Activated naive CD4-positive, alpha-beta T cell treated with anti-CD3 and anti-CD28 coated beads for 36 hours (primary cell): ENCODE data around the gene NEK11. TPM values are rescaled to one million over a fixed set of nuclear protein-coding genes. Genes with fewer than 3 reads are reported as not detected.

Source experiments
- CTCF ChIA-PET: fragments of 350-600 bp; sonication (Branson Sonifier 250); formaldehyde crosslinking; loops from one replicate; lab custom pipeline; 2021; ENCODE audit warnings: antibody characterized with exemption; lab: Charles Lee
- DNase-seq: peaks from one replicate; pipeline ENCODE4 v3.0.0-alpha.2; 2020
- H3K27ac Mint-ChIP-seq: one replicate; pipeline ENCODE4 v1.8.0; 2021; ENCODE audit warnings: mild to moderate bottlenecking, mixed read lengths
- H3K27me3 Mint-ChIP-seq: one replicate; pipeline ENCODE4 v1.8.0; 2021; ENCODE audit warnings: low read depth, mixed read lengths
- H3K36me3 Mint-ChIP-seq: one replicate; pipeline ENCODE4 v1.8.0; 2021; ENCODE audit warnings: low read depth, mixed read lengths
- H3K4me1 Mint-ChIP-seq: one replicate; pipeline ENCODE4 v1.8.0; 2021; ENCODE audit warnings: low read depth, mixed read lengths
- H3K4me3 Mint-ChIP-seq: one replicate; pipeline ENCODE4 v1.8.0; 2021; ENCODE audit warnings: mild to moderate bottlenecking, moderate library complexity, mixed read lengths
- H3K9me3 Mint-ChIP-seq: one replicate; pipeline ENCODE4 v1.8.0; 2021; ENCODE audit warnings: mixed read lengths
- intact Hi-C: fragments of 100-400 bp; cut with micrococcal nuclease; formaldehyde crosslinking; loops from one replicate; pipeline ENCODE4 v1.15.1; 2023
- total RNA-seq, 2 experiments: library from RNA; stranded (reverse); gene quantifications; one replicate each; pipeline ENCODE4 v1.2.3, GENCODE V29; 2021

The NEK11 gene
- total RNA-seq, 2 experiments from 2014 or later: 1.1 to 1.9 TPM

DNA sequence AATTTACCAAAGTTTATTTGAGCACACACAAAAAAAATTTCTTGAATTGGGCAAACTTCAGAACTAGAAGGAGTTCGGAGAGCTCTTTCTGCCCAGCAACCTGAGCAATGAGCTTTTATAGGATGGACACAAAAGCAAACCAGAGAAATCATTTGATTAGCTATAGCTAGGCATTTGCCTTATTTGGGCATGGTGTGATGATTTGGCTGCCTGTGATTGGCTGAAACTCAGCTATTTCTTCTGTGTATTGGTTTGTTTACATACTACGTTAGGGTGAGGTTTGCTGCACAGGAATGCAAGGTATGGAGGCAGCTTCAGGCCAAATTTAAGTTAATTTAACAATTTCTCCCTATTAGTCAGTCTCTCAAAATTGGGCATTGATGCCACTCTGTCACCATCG is 65.1 kb downstream of the NEK11 start:
- CTCF ChIA-PET: no interaction called here
- Mint-ChIP-seq H3K27me3 (no peaks in the 10 kb centered on the region), H3K4me1 (no peaks in the 10 kb centered on the region), H3K4me3 (no peak overlapping the region), H3K9me3 (no peaks in the 10 kb centered on the region), H3K27ac (no peak overlapping the region), H3K36me3 (peaks cover under 1% of the 10 kb centered on the region)
- DNase-seq: no peak
- intact Hi-C loops: no loop called here

DNA sequence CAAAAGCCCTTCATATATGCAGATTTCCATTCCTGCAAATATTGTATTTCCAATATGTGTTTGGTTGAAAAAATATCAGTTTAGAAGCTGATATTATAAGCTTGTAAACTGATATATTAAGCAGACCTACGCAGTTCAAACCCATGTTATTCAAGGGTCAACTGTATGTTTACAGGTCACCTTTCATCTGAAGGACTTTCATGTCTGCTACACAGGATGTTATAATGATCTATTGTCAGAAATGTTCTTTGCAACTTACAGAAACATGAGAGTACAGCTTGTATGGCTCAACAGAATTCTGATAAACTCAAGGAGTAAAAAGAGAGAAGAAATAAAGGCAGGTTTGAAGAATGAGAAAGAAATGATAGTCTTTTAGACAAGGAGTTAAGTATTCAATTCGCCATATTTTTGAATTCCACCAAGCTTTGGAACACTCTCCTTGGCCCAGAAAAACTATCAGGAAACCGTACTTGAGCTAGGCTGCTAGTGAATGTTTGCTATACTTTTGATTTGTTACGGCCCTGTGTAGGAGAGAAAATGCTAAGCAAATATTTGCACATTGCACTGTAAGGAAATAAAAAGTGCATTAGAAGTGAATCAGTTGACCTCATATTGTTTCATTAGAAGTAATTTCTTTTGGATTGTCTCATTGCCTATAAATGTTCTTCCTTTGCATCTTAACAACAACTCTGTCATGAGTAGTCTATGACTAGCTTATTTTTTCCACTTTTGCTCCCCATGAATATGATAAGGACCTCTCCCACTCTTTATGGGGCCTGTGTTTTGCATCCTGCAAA is 81.2 kb downstream of the NEK11 start:
- intact Hi-C loops: no loop called here
- H3K36me3 Mint-ChIP-seq: peaks cover 1% of the 10 kb centered on the region
- CTCF ChIA-PET: no interaction called here

DNA sequence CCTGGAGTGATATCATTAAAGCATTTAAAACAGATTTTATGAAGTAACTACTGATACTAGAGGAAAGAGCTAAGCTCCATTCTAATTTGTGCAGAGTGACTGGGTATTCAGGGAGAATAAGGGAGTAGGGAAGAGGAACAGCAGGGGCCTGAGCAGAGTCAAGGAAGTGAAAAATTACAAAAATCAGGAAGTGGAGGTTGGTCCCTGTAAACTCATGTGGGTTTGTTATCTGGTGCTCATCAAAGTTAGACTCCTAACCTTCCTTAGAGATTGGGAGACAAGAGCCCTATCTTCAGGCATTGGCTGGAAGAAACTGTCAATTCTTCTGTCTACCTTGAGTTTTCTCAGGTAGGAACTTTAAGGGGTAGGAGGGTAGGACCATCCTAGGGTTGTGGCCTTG is 82.5 kb downstream of the NEK11 start:
- no peaks in the 10 kb centered on the region for H3K9me3 Mint-ChIP-seq
- intact Hi-C loops: no loop called here
- CTCF ChIA-PET: no interaction called here
- DNase-seq: no peak
- no peaks in the 10 kb centered on the region for H3K36me3 Mint-ChIP-seq
- H3K27me3 Mint-ChIP-seq: no peaks in the 10 kb centered on the region
- H3K4me3 Mint-ChIP-seq: no peak overlapping the region
- H3K4me1 Mint-ChIP-seq: no peaks in the 10 kb centered on the region
- H3K27ac Mint-ChIP-seq: no peak overlapping the region

More for the DNA sequence above, 81.2 kb downstream of the NEK11 start:
- Mint-ChIP-seq H3K27me3 (no peaks in the 10 kb centered on the region), H3K4me3 (no peak overlapping the region), H3K27ac (no peak overlapping the region), H3K9me3 (peaks cover 3% of the 10 kb centered on the region), H3K4me1 (no peaks in the 10 kb centered on the region)
- no peak for DNase-seq

DNA sequence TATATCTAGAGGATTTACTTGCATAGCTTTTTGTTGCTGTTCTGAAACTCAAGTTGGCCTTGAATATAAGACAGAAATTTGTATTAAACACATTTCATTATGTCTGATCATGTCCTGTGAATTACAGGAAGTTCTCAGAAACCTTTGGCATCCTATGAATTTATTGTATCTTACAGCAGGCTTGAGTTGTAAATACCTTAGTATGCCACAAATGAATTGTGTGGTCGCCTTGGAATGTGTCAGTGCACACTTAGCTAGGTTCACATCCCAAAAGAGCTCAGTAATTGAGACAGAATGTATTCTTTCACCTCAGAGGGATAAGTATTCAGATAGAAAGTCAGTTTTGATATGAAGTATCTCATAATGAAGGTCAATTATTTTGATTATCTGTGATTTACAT is 83.4 kb downstream of the NEK11 start:
- no peak overlapping the region for H3K27ac Mint-ChIP-seq
- no peaks in the 10 kb centered on the region for H3K9me3 Mint-ChIP-seq
- H3K4me1 Mint-ChIP-seq: no peaks in the 10 kb centered on the region
- no peaks in the 10 kb centered on the region for H3K27me3 Mint-ChIP-seq
- intact Hi-C loops: no loop called here
- no peak overlapping the region for H3K4me3 Mint-ChIP-seq
- no peak for DNase-seq
- CTCF ChIA-PET: no interaction called here
- H3K36me3 Mint-ChIP-seq: no peaks in the 10 kb centered on the region

DNA sequence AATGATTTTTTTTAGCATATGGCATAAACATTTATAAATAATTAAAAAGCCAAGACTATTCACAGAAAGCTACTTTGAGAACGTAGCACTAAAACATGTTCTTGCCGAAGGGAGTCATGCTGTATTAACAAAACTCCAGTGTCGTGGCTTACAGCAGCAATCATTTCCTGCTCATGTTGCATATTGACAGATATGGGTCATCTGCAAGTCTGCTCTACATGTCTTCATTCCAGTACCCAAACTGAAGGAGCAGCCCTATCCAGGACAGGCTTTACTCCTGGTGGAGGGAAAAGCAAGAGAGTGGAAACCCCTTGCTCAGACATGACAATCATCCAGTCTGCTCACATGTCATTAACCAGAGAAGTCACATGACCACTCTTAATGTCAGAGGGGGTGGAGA is 87.6 kb downstream of the NEK11 start:
- Mint-ChIP-seq H3K4me3 (no peak overlapping the region), H3K9me3 (peaks cover 2% of the 10 kb centered on the region), H3K27me3 (no peaks in the 10 kb centered on the region), H3K4me1 (no peaks in the 10 kb centered on the region), H3K27ac (no peak overlapping the region), H3K36me3 (peaks cover 2% of the 10 kb centered on the region)
- no peak for DNase-seq
- CTCF ChIA-PET: no interaction called here
- intact Hi-C loops: no loop called here

DNA sequence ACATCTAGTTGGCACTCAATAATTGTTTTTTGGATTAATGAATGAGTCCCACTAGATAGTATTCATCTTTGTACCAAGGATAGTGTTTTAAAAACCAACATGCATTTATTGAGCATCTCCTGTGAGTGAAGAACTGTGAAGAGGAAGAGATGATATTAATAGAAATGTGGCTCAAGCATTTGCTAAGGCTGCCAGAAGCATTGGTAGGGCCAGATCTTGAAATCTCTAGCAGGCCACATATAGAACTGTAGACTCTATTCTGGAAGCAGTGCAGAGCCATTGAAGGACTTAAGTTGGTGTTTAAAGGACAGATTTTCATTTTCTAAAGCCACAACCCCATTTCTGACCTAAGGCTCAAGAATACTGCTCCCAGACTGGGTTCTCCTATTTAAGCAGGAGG is 99.0 kb downstream of the NEK11 start:
- Mint-ChIP-seq H3K36me3 (peaks cover 2% of the 10 kb centered on the region), H3K27me3 (no peaks in the 10 kb centered on the region), H3K27ac (no peak overlapping the region), H3K4me3 (no peak overlapping the region), H3K9me3 (peaks cover 8% of the 10 kb centered on the region), H3K4me1 (no peaks in the 10 kb centered on the region)
- intact Hi-C loops: no loop called here
- CTCF ChIA-PET: no interaction called here
- no peak for DNase-seq

DNA sequence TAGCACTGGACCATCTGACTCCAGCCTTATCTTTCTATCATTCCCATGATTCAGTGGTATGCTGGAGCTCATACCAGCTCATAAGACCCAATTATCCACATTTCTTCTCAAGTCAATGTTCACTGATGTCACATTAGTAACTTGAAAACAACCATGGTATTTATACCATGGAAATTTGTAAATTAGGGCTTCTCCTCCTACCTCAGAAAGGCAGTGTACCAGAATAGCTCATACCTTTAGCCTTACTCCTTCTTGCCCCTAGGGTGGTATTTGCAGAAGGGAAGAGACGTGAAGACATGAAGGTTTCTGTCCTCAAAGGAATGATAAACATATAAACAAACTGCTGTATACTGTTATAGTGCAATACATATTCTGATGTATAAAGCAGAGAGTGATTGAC is 114.2 kb downstream of the NEK11 start:
- DNase-seq: no peak
- intact Hi-C loops: loop anchor here (5.0 kb wide), 1 partner anchor 104 kb away; no protein-coding TSS in a partner anchor
- Mint-ChIP-seq H3K36me3 (no peaks in the 10 kb centered on the region), H3K9me3 (peaks cover 5% of the 10 kb centered on the region), H3K4me3 (no peak overlapping the region), H3K27me3 (no peaks in the 10 kb centered on the region), H3K4me1 (no peaks in the 10 kb centered on the region), H3K27ac (no peak overlapping the region)
- CTCF ChIA-PET: no interaction called here

DNA sequence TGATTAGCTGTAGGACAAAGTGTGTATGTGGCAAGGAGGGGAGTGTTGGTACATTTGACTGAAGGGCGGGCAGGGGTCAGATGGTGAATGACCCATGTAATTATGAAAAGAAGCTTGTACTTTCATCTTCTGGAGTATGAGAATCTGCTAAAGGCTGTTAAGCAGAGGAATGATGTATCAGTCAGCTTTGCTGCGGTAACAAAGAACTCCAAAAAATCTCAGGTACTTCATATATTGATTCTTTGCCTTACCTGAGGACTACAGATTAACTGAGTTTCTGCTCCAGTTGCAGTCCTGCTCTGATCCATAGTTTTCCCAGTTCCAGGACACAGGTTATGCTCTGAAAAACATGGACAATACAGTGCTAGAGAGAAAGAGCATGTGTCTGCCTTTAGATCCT is 115.1 kb downstream of the NEK11 start:
- no peaks in the 10 kb centered on the region for H3K36me3 Mint-ChIP-seq

DNA sequence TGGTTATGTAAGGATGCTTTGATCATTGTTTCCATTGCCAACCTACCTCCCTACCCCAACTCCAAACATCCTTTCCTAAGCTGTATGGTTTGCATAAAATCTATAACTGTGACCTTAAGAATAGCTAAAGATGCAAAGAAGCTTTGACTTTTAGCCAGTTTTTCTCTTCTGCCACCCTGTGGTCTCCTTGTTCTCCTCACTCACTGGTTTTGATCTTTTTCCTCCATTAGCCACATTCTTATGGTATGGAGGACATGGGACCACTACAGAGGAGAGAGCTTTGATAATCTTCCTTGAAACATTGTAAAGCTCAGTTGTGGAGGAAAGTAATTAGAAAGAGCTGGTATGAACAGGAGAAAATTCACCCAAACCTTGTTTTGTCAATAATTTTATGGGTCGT is 115.9 kb downstream of the NEK11 start:
- Mint-ChIP-seq H3K27ac (no peak overlapping the region), H3K4me3 (no peak overlapping the region), H3K4me1 (no peaks in the 10 kb centered on the region), H3K36me3 (no peaks in the 10 kb centered on the region), H3K27me3 (no peaks in the 10 kb centered on the region), H3K9me3 (peaks cover 5% of the 10 kb centered on the region)
- DNase-seq: no peak
- intact Hi-C loops: loop anchor here (5.0 kb wide), 1 partner anchor 105 kb away; no protein-coding TSS in a partner anchor
- CTCF ChIA-PET: no interaction called here

More for the DNA sequence above, 115.1 kb downstream of the NEK11 start:
- Mint-ChIP-seq H3K4me1 (no peaks in the 10 kb centered on the region), H3K4me3 (no peak overlapping the region), H3K27me3 (no peaks in the 10 kb centered on the region), H3K9me3 (peaks cover 5% of the 10 kb centered on the region), H3K27ac (no peak overlapping the region)
- intact Hi-C loops: loop anchor here (5.0 kb wide), 1 partner anchor 104 kb away; no protein-coding TSS in a partner anchor
- DNase-seq: no peak
- CTCF ChIA-PET: no interaction called here

DNA sequence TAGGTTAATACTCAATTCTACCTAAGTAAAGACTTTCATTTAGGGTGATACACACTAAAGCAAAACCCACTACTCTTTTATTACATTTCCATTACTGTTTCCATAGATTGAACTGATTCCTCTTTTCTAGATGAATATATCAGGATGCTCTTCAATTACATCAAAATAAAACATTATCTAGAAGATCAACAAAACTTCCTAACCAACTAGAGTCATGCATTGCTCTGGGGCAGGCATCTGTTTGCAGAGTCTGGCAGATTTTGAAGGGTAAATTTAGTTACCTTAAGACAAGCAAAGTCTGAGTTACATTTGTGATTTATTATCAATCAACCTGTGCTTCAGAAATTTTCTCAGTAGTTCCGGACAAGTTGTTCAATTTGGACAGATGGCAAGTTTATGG is 117.1 kb downstream of the NEK11 start:
- Mint-ChIP-seq H3K36me3 (no peaks in the 10 kb centered on the region), H3K27me3 (no peaks in the 10 kb centered on the region), H3K4me1 (no peaks in the 10 kb centered on the region), H3K4me3 (no peak overlapping the region), H3K27ac (no peak overlapping the region), H3K9me3 (peaks cover 5% of the 10 kb centered on the region)
- CTCF ChIA-PET: no interaction called here
- intact Hi-C loops: loop anchor here (5.0 kb wide), 1 partner anchor 107 kb away; no protein-coding TSS in a partner anchor
- no peak for DNase-seq

DNA sequence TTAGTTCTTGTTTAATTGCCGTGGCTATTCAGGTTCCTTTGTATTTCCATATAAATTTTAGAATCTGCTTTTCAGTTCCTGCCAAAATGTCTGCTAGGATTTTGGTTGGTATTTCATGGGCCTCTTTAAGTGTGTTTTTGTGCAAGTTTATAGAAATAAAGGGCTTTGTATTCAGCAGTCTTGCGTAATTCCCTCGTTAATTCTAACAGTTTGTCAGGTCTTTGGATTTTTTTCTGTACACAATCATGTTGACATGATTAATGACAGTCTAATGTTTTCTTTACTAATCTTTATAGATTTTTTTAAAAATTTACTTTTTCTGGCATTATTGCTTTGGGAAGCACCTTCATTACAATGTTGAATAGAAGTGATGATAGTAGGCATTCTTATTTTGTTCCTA is 120.9 kb downstream of the NEK11 start:
- DNase-seq: no peak
- no peak overlapping the region for H3K4me3 Mint-ChIP-seq
- no peak overlapping the region for H3K27ac Mint-ChIP-seq
- H3K4me1 Mint-ChIP-seq: no peaks in the 10 kb centered on the region
- no peaks in the 10 kb centered on the region for H3K27me3 Mint-ChIP-seq
- H3K36me3 Mint-ChIP-seq: peaks cover 2% of the 10 kb centered on the region
- intact Hi-C loops: no loop called here
- H3K9me3 Mint-ChIP-seq: peaks cover 3% of the 10 kb centered on the region
- CTCF ChIA-PET: no interaction called here

DNA sequence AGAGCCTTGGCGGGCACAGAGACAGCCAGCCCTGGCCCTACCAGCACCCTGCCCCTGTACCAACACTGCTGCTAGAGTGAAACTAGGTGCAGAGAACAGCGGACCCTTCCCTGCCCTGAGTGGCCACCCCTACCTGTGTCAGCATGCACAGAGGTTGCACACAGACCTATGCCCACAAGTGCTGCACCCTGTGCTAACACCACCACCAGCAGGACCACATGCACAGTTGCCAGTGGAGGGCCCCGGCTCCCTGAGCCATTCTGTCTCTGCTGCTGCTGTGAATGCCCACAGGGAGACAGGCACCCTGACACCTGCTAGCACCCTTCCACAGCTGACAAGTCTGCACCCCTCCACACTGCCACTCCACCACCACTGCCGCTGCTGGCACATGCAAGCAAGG is 131.8 kb downstream of the NEK11 start:
- Mint-ChIP-seq H3K27ac (no peak overlapping the region), H3K36me3 (no peaks in the 10 kb centered on the region), H3K9me3 (no peaks in the 10 kb centered on the region), H3K27me3 (no peaks in the 10 kb centered on the region), H3K4me3 (no peak overlapping the region), H3K4me1 (no peaks in the 10 kb centered on the region)
- DNase-seq: no peak
- intact Hi-C loops: no loop called here
- CTCF ChIA-PET: no interaction called here

DNA sequence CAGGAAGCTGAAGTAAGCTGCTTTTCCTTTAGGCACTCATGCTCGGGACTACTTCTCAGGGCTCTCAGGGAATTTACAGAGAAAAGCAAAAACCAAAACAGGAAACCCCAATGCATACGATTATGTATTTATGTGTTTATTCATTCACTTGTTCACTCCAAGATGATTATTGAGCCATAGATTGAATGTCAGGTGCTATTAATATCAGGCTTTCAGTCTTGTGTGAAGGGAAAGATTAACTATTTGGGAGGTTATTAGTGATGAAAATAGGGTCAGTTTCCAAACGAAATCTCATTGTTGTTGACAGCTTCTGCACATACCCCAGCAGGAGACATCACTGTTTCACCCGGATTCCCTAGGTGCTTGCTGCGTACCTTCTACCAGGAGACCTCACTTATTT is 135.8 kb downstream of the NEK11 start:
- Mint-ChIP-seq H3K9me3 (no peaks in the 10 kb centered on the region), H3K36me3 (no peaks in the 10 kb centered on the region), H3K4me3 (no peak overlapping the region), H3K4me1 (no peaks in the 10 kb centered on the region), H3K27ac (no peak overlapping the region), H3K27me3 (no peaks in the 10 kb centered on the region)
- DNase-seq: no peak
- intact Hi-C loops: no loop called here
- CTCF ChIA-PET: interaction anchor here (0.9 kb wide), 1 partner anchor 59 kb away, joined by 3 read pairs; no protein-coding TSS in a partner anchor
